HG03280 (cell line): ENCODE data around the gene LIMA1.
A peak's percentile ranks its signal among the peaks of the same experiment; 100 is the strongest.
"Not testable (repeated sequence)": the region's sequence is repeated elsewhere in the genome, so short reads cannot be mapped to it uniquely, and the experiment has no call there.

Source experiments
- ATAC-seq: cut with Tn5 transposase; IDR thresholded peaks from one replicate; pipeline ENCODE4 v1.9.1; 2021; ENCODE audit warnings: mild to moderate bottlenecking, moderate library complexity; ENCODE audit not compliant: unreplicated experiment

LIMA1 gene

DNA sequence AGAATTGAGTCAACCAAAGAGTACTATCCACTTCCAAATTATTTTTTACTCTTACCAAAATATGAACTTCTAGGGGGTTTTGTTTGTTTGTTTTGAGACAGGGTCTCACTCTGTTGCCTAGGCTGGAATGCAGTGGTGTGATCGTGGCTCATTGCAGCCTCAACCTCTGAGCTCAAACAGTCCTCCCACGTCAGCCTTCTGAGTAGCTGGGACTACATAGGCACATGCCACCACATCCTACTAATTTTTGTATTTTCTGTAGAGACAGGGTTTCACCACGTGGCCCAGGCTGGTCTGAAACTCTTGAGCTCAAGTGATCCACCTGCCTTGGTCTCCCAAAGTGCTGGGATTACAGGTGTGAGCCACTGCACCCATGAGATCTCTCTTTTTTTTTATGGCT is 7.4 kb upstream of the LIMA1 start:
- not testable (repeated sequence) for ATAC-seq

GRCh38 chr12:50287271-50287670 is 4.0 kb upstream of the LIMA1 start:
- ATAC-seq: no peak

DNA sequence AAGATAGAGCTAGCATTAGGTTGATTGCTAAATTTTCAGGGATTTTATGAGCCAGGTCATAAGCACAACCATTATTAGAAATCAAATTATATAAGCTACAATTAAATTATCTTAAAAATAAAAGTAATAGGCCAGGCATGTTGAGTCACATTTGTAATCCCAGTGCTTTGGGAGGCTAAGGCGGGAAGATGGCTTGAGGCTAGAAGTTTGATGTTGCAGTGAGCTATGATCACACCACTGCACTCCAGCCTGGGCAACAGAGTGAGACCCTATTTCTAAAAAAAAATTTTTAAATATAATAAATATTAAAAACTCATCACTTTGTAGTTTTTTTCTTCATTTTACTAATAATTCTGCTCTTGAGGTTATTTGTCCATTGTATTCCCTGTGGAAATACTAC is 1.9 kb upstream of the LIMA1 start:
- ATAC-seq: no peak

DNA sequence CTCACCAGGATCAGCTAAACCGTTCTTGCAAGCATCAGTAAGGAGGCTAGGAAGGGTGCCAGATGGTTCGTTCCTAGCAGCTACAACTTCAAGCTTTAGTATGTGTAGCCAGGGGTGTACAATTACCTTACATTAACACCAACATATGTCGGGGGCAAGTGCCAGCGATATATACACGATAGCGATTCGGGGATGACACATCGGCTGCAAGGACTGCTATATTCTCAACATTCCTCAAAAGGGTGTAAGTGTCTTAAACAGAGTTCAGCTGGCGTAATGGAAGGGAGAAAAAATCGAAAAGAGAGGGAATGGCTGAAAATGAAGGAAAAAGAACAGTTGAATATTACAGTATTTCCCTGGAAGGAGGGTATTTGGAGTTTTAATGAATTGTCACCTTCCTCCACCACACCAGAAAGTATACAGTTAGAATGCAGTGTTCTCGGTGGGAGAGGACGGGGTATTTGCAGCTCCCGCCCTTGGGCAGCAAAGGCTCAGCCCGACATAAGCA is 545 bp downstream of the LIMA1 start:
- ATAC-seq: peak; percentile 11

DNA sequence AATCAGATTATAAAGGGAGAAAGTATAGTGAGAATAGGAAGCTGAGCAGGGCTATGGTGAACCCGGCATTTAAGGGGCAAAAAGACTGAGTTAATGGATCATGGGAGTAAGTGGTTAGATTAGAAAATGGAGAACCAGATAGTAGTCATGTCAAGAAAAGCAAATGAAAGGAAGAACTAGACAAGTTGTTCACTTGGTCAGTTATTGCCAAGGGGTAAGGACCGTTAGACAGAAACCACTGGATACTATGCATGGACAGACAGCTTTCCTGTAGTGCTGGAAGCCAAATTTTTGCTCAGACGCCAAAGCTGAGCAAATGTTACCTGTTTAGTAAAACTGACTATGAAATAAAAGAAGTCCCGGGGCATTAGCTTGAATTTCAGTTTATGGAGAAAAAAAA is 3.8 kb downstream of the LIMA1 start:
- no peak for ATAC-seq

DNA sequence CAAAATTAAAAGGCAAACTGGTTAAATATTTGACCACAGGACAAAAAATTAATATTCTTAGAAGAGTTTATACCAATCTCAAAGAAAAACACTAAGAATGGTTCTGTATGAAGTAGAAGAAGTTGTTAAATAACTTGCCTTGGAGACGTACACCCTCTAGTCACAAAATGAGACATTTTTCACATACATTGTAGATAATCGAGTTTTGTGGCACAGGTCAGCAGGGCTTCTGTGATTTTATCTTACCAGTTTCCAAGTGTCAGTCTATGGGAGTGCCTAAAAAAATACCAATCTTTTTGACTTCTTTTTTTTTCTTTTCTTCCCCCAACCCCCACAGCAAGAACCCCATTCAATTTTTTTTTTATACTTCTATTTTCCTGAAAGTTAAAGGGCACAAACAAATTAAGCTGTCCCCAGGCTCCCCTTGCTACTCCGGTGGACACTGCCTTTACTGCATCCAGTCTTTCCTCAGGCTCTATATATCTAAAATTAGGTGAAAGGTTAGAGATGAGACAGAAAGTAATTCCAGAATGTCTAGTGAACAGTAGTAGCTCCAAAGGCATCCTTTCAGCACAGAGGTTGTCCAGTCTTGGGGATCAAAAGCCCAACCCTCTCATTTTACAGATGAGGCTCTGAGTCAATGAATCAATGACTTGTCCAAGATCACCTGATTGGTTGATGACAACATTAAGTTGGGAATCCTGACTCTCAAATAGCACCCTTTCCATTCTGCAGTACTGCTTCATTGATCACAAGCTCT is 6.2 kb downstream of the LIMA1 start:
- ATAC-seq: no peak

DNA sequence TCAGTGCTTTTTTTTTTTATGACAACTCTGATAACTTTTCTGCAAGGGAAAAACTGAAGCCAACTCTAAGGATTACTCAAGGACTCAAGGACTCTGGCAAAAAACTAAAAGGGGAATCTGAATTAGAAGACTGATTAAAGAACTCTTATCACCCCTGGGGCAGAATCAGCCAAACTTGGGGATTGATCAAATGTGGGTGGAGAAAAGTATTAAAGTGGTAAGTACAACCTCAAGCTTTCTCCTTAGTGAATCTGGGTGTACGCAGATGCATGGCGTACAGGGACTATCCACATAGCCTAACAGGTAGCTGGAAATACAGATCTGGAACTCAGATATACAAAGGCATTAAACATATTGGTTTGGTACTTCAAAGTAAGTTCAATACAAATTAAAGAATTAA is 7.3 kb downstream of the LIMA1 start:
- no peak for ATAC-seq

- ATAC-seq: no peak
Measured at GRCh38 chr12:50275556-50275955, 7.8 kb downstream of the LIMA1 start.

DNA sequence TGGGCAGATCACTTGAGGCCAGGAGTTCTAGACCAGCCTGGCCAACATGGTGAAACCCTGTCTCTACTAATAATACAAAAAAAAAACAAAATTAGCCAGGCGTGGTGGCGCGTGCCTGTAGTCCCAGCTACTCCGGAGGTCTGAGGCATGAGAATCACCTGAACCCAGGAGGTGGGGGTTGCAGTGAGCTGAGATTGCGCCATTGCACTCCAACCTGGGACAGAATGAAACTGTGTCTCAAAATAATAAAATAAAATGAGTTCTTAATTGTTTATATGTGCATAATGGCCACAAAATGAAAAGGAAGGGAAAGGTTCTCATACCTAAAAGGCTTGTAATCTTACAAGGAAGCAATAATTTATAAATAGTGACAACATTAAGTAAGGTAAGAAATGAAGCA is 8.2 kb downstream of the LIMA1 start:
- not testable (repeated sequence) for ATAC-seq

DNA sequence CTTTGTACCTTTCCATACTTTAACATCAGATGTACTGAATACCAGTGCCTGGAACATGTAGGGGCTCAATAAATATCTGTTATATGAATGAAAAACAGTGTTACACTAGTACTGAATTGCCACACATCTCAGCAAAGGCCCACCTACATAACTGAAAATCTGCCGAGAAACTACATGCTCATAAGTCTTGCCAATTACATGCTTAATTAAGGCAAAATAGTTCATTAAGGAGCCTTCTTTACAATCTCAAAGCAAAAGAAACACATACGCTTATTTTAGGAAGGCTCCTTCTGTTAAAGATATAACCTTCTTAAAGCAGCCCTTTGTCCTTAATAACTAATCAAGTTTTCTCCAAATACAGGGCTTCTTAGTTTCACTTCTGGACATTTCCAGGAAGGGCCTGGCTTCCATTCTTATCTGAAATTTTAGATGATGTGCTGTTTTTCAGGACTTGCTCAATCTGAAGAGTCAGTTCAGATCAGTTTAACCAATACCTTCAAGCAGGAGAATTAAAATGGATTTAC is 11.5 kb downstream of the LIMA1 start:
- no peak for ATAC-seq

GRCh38 chr12:50268482-50268881 is 14.8 kb downstream of the LIMA1 start:
- ATAC-seq: no peak

DNA sequence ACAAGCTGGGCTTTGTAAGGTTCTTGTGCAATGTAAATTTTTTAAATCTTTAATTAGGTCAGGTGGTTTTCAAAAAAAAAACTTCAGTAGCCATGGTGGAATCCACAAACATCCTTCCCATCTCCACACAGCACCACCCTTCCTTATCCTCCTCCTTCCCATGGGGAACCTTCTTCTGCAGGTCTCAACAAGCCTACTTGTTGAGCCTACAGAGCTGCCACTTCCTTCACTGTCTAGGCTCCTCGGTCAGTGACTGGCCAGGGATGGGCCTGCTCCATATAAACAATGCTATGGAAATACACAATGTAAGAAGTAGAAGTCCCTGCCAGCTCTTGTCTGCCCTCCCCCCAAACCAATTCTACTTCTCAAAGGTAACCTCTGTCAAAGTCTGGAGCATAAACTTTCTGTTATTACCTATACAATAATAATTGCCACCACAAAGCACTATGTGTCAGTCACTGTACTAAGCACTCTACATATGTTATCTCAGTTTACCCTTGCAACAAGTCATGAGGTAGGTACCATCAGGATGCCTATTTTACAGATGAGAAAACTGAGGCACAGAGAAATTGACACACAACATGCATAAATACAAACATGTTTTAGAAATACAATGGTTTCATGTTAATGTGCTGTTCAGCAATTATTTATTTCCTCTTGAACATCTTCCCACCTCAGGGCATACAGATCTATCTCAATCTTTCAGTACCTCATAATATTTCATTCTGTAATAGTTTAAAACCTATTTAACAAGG is 17.4 kb downstream of the LIMA1 start:
- no peak for ATAC-seq

- no peak for ATAC-seq
Measured at GRCh38 chr12:50263832-50264231, 19.5 kb downstream of the LIMA1 start.

DNA sequence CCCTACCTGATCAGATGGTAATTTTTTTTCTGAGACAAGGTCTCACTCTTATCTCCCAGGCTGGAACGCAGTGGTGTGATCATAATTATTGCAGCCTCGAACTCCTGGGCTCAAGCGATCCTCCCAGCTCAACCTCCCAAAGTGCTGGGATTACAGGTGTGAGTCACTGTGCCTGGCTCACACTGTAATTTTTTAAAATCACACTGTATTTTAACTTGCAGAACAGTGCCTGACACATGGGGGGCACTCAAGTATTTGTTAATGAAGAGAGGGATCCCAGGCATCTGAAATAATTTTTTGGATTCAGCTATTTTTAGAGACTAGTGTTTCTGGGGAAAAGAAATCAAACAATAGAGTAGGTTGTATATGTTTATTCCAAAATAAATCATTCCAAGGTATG is 21.7 kb downstream of the LIMA1 start:
- no peak for ATAC-seq

- no peak for ATAC-seq
Measured at GRCh38 chr12:50258167-50258551, 25.2 kb downstream of the LIMA1 start.

DNA sequence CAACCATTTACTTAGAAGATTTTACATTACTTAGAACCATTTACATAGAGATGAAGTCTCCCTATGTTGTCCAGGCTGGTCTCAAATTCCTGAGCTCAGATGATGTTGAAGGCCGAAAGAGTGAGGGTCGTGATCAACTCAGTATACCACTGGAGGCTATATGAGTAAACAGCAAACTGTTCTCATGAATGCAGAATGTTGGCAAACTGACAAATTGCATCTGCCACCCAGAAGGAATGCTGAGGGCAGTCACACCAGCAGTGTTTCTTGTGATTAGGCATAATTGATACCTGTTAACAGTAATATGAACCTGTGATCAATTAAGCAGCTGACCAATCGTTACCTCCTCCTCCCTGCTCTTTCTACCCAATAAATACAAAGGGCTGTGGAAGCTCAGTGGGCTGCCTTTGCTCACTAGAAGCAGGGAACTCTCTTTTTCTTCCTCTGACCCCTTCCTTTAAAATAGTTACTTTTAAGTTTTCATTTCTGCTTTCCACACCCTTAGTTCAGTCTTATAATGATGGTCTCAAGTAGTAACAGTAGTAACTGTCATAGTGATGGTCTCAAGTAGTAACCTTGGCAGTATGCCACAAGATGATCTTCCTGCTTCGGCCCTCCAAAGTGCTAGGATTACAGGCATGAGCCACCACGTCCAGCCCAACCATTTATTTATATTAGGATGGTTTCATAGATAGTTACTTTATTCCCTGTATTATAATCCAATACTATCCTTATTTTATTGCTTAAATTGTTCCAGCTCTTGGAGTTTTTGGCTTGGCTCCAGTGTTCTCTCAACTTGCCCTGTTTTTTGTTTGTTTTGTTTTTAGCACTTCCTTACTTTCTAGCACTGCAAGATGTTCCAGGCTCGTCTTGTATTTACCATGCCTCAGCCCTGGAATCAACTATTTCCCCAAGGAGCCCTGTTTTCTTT is 25.8 kb downstream of the LIMA1 start:
- no peak for ATAC-seq

GRCh38 chr12:50256761-50257160 is 26.6 kb downstream of the LIMA1 start:
- no peak for ATAC-seq

- no peak for ATAC-seq
Measured at GRCh38 chr12:50252977-50253602, 30.2 kb downstream of the LIMA1 start.

DNA sequence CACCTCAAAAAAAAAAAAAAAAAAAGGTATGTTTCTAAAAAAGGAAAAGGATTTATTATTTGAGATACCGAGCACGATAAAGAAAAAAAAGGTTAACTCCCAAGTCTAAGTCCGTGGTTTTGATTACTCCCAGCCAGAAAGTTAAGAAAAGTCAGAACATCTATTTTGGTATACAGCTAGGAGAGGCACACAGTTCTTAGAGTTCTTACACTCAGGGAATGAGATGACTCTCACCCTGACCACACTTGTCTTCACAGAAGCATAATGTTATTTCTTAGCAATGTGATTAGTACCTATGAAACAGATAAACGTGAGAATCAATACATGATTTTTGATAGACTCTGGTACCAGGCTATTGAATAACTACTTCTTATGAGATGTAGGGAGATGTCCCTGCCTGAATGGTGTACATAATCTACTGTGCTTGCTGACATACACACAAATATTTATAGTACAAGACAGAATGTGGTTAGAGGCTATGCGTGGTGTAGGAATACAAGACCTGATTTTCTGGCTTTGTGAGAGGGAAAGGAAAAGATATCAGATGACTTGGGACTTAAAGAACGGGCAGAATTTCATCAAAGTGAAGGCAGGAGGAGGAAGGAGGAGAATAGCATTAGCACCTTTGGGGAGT is 31.6 kb downstream of the LIMA1 start:
- ATAC-seq: no peak
